ENCODE data around the gene CAMSAP1.

DNA sequence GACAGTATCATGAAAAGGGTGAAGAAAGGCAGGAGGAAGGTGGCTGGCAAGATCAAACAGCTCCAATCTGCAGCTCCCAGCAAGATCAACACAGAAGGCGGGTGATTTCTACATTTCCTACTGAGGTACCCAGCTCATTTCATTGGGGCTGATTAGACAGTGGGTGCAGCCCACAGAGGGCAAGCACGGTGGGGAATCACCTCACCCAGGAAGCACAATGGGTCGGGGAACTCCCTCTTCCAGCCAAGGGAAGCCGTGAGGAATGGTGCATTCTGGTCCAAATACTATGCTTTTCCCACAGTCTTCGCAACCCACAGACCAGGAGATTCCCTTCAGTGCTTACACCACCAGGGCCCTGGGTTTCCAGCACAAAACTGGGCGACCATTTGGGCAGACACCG lies 66.8 kb downstream of the CAMSAP1 start:
- TF ChIP-seq, protein P1, sequence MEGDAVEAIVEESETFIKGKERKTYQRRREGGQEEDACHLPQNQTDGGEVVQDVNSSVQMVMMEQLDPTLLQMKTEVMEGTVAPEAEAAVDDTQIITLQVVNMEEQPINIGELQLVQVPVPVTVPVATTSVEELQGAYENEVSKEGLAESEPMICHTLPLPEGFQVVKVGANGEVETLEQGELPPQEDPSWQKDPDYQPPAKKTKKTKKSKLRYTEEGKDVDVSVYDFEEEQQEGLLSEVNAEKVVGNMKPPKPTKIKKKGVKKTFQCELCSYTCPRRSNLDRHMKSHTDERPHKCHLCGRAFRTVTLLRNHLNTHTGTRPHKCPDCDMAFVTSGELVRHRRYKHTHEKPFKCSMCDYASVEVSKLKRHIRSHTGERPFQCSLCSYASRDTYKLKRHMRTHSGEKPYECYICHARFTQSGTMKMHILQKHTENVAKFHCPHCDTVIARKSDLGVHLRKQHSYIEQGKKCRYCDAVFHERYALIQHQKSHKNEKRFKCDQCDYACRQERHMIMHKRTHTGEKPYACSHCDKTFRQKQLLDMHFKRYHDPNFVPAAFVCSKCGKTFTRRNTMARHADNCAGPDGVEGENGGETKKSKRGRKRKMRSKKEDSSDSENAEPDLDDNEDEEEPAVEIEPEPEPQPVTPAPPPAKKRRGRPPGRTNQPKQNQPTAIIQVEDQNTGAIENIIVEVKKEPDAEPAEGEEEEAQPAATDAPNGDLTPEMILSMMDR (IDR thresholded peaks at IDR 0.05; ENCODE audit: poor library complexity, severe bottlenecking), result no peak
- TF ChIP-seq EZH2 (IDR thresholded peaks at IDR 0.05; ENCODE audit: borderline replicate concordance, insufficient read depth, low read length, poor library complexity, severe bottlenecking) (no peak), POLR2AphosphoS5 (IDR thresholded peaks at IDR 0.05) (no peak)
- TF ChIP-seq, protein P2, sequence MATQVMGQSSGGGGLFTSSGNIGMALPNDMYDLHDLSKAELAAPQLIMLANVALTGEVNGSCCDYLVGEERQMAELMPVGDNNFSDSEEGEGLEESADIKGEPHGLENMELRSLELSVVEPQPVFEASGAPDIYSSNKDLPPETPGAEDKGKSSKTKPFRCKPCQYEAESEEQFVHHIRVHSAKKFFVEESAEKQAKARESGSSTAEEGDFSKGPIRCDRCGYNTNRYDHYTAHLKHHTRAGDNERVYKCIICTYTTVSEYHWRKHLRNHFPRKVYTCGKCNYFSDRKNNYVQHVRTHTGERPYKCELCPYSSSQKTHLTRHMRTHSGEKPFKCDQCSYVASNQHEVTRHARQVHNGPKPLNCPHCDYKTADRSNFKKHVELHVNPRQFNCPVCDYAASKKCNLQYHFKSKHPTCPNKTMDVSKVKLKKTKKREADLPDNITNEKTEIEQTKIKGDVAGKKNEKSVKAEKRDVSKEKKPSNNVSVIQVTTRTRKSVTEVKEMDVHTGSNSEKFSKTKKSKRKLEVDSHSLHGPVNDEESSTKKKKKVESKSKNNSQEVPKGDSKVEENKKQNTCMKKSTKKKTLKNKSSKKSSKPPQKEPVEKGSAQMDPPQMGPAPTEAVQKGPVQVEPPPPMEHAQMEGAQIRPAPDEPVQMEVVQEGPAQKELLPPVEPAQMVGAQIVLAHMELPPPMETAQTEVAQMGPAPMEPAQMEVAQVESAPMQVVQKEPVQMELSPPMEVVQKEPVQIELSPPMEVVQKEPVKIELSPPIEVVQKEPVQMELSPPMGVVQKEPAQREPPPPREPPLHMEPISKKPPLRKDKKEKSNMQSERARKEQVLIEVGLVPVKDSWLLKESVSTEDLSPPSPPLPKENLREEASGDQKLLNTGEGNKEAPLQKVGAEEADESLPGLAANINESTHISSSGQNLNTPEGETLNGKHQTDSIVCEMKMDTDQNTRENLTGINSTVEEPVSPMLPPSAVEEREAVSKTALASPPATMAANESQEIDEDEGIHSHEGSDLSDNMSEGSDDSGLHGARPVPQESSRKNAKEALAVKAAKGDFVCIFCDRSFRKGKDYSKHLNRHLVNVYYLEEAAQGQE (IDR thresholded peaks at IDR 0.05; ENCODE audit: borderline replicate concordance), result no peak

Data from neural cell (in vitro differentiated cells).